ENCODE measurements around the gene OR10P1. TPM values are rescaled to one million over a fixed set of nuclear protein-coding genes. Genes with fewer than 3 reads are reported as not detected.
A peak's percentile ranks its signal among the peaks of the same experiment; 100 is the strongest.

OR10P1 gene
- total RNA-seq, 4 donors from 2014 or later = not detected

DNA sequence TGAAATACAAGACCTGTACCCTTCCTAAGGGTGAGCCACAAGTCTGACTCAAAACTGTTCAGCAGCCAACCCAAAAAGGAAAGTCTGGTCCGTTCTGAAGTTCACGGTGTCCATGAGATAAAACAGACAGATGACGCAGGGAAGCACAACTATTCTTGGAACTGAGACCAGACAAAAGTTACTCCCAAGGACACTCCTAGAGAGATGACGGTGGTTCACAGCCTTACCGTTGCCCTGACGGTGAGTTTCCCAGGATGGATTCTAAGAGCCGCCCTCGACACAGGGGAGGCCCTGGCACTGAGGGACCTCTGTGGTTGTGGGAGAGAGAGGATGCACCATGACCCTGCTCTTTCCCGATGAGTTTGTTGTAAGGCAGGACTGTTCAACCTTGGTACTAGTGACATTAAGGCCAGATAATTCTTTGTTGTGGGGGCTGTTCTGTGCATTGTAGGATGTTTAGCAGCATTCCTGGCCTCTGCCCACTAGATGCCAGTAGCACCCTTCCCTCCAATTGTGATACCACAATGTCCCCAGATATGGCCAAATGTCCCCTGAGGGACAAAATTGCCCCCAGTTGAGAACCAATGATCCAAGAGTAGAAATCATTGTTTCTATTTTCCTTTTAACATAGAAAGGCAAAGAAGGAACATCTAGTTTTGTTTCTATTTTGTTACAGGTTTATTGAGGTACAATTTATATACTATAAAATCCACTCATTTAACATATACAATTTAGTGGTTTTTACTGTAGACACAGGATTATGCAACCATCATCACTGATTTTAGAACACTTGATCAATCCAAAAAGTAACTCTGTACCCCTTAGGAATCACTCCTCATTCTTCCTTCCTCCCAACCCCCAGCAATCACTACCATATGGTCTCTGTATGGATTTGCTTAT is 23.0 kb downstream of the OR10P1 start:
- H3K27ac ChIP-seq (replicated peaks in 1 of 4) = peak overlapping the region; percentile 62 to 81 (median 75)
- no peak overlapping the region for H3K4me3 ChIP-seq
- TF ChIP-seq POLR2AphosphoS5 (IDR thresholded peaks at IDR 0.05) = peak; percentile 77 to 85
- peak; percentile 86 for TF ChIP-seq EP300 (IDR thresholded peaks at IDR 0.05)
- TF ChIP-seq, protein P1, sequence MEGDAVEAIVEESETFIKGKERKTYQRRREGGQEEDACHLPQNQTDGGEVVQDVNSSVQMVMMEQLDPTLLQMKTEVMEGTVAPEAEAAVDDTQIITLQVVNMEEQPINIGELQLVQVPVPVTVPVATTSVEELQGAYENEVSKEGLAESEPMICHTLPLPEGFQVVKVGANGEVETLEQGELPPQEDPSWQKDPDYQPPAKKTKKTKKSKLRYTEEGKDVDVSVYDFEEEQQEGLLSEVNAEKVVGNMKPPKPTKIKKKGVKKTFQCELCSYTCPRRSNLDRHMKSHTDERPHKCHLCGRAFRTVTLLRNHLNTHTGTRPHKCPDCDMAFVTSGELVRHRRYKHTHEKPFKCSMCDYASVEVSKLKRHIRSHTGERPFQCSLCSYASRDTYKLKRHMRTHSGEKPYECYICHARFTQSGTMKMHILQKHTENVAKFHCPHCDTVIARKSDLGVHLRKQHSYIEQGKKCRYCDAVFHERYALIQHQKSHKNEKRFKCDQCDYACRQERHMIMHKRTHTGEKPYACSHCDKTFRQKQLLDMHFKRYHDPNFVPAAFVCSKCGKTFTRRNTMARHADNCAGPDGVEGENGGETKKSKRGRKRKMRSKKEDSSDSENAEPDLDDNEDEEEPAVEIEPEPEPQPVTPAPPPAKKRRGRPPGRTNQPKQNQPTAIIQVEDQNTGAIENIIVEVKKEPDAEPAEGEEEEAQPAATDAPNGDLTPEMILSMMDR (IDR thresholded peaks at IDR 0.05) = peak; percentile 13 to 41 (median 23)
- TF ChIP-seq POLR2A (IDR thresholded peaks at IDR 0.05; ENCODE audit: low read depth) = no peak
- 51% methylated on average over 7 of the region's 9 CpGs for WGBS
- DNase-seq (ENCODE audit: extremely low spot score) = no peak
- no peaks in the 10 kb centered on the region for H3K9me3 ChIP-seq
- H3K27me3 ChIP-seq = no peaks in the 10 kb centered on the region
- intact Hi-C loops (cut with DNase I) = no loop called here
- H3K4me1 ChIP-seq = peaks cover 14 to 27% (median 19%) of the 10 kb centered on the region in 4 donors
- no peaks in the 10 kb centered on the region for H3K36me3 ChIP-seq

DNA sequence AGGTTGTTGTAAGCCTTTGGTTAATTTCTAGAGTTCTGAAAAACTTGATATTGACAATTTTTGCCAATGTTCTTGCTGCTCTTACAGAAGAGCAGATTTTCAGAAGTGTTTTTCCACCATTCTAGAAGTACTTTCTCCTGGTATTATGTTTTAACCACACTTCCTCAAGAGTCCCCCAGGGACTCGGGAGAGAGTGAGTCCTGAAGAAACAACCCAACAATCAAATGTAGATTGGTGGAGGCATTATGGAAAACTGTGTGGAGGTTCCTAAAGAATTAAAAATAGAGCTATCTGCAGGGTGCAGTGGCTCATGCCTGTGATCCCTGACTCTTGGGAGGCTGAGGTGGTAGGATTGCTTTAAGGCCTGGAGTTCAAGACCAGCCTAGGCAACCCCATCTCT is 26.7 kb downstream of the OR10P1 start:
- no peaks in the 10 kb centered on the region for H3K27me3 ChIP-seq
- H3K36me3 ChIP-seq = no peaks in the 10 kb centered on the region
- peaks cover 7 to 17% (median 13%) of the 10 kb centered on the region in 4 donors for H3K4me1 ChIP-seq
- no peak for TF ChIP-seq POLR2AphosphoS5 (IDR thresholded peaks at IDR 0.05)
- no peak for TF ChIP-seq POLR2A (IDR thresholded peaks at IDR 0.05; ENCODE audit: low read depth)
- TF ChIP-seq EP300 (IDR thresholded peaks at IDR 0.05) = no peak
- 63% methylated on average over 1 of the region's 1 CpG for WGBS
- H3K27ac ChIP-seq (replicated peaks in 1 of 4) = no peak overlapping the region
- DNase-seq (ENCODE audit: extremely low spot score) = no peak
- H3K4me3 ChIP-seq = no peak overlapping the region
- intact Hi-C loops (cut with DNase I) = no loop called here
- no peaks in the 10 kb centered on the region for H3K9me3 ChIP-seq

DNA sequence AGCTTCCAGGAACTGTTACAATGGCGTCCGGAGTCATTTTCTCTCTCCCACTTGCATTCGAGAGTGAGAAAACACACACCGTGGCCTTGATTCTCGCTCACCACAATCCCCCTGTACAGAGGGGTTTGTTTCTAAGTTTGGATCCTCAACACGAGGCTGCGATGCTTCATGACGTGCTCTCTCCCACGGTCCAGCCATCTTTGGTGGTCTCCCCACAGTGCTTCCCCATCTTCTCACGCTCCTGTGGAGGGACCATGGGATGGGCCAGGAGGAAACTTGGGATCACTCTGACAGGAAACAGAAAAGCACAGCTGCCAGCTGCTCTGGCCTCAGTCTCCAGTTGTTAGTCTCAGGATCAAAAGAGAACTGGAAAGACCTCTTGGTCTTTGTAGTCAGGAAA is 28.1 kb downstream of the OR10P1 start:
- peaks cover 0 to 4% (median 2%) of the 10 kb centered on the region in 4 donors for H3K4me1 ChIP-seq
- TF ChIP-seq, protein P1 (IDR thresholded peaks at IDR 0.05) = no peak
- no peak for TF ChIP-seq EP300 (IDR thresholded peaks at IDR 0.05)
- no peak for TF ChIP-seq POLR2AphosphoS5 (IDR thresholded peaks at IDR 0.05)
- no peak for TF ChIP-seq POLR2A (IDR thresholded peaks at IDR 0.05; ENCODE audit: low read depth)
- H3K27ac ChIP-seq (replicated peaks in 1 of 4) = no peak overlapping the region
- no peaks in the 10 kb centered on the region for H3K27me3 ChIP-seq
- no peaks in the 10 kb centered on the region for H3K9me3 ChIP-seq
- H3K4me3 ChIP-seq = no peak overlapping the region
- no peak for DNase-seq (ENCODE audit: extremely low spot score)
- 84% methylated on average over 10 of the region's 10 CpGs for WGBS
- intact Hi-C loops (cut with DNase I) = no loop called here
- no peaks in the 10 kb centered on the region for H3K36me3 ChIP-seq

DNA sequence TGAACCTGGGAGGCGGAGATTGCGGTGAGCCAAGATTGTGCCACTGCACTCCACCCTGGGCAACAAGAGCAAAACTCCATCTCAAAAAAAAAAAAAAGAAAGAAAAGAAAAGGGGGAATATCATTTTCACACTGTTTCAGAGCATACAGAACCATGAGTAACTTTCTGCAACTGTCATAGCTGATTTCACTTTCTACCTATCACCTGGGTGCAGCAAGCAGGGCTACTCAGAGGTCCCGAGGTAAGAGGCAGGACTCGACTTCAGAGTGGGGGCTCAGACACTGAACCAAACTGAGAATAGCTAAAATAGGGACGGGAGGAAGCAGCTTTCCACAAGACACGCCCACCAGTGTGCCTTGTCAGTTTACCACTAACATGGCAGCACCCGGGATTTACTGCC is 29.8 kb downstream of the OR10P1 start:
- DNase-seq (ENCODE audit: extremely low spot score) = no peak
- TF ChIP-seq POLR2AphosphoS5 (IDR thresholded peaks at IDR 0.05) (no peak), POLR2A (IDR thresholded peaks at IDR 0.05; ENCODE audit: low read depth) (no peak), EP300 (IDR thresholded peaks at IDR 0.05) (no peak)
- TF ChIP-seq, protein P1 (IDR thresholded peaks at IDR 0.05) = no peak
- no peaks in the 10 kb centered on the region for H3K9me3 ChIP-seq
- H3K27ac ChIP-seq (replicated peaks in 1 of 4) = no peak overlapping the region
- H3K4me3 ChIP-seq = no peak overlapping the region
- H3K4me1 ChIP-seq = no peaks in the 10 kb centered on the region
- H3K27me3 ChIP-seq = no peaks in the 10 kb centered on the region
- 81% methylated on average over 7 of the region's 7 CpGs for WGBS
- intact Hi-C loops (cut with DNase I) = no loop called here
- no peaks in the 10 kb centered on the region for H3K36me3 ChIP-seq

DNA sequence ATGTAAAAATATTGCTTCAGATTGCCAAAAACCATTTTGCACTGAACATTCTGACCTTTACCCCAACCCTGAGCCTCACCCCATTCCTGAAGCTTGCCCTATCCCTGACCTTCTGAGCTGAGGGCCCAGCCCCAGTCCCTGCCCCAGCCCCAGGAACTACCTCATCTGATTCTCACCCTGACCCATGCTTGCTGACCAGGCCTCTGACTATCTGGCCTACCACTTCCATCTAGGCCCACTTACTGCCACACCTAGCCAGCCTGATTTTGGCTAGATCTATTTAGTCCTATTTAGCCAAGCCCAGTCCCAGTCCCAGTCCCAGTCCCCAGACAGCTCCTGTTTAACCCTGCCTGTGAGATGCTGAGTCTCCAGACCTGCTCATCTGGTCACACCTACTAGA is 33.6 kb downstream of the OR10P1 start:
- intact Hi-C loops (cut with DNase I) = no loop called here
- Histone ChIP-seq H3K27ac (replicated peaks in 1 of 4) (no peak overlapping the region), H3K4me3 (no peak overlapping the region), H3K4me1 (no peaks in the 10 kb centered on the region), H3K9me3 (no peaks in the 10 kb centered on the region), H3K27me3 (no peaks in the 10 kb centered on the region), H3K36me3 (no peaks in the 10 kb centered on the region)
- DNase-seq (ENCODE audit: extremely low spot score) = no peak
- TF ChIP-seq, protein P1 (IDR thresholded peaks at IDR 0.05) = no peak

Measured in esophagus muscularis mucosa (tissue), 4 donors.